ENCODE data around the gene BTBD9. TPM values are rescaled to one million over a fixed set of nuclear protein-coding genes. Genes with fewer than 3 reads are reported as not detected.

The BTBD9 gene
- total RNA-seq, 4 donors from 2014 or later = 9.2 to 16.3 (median 11.6) TPM

- TF ChIP-seq POLR2A (IDR thresholded peaks at IDR 0.05) = no peak
- TF ChIP-seq, protein P1, sequence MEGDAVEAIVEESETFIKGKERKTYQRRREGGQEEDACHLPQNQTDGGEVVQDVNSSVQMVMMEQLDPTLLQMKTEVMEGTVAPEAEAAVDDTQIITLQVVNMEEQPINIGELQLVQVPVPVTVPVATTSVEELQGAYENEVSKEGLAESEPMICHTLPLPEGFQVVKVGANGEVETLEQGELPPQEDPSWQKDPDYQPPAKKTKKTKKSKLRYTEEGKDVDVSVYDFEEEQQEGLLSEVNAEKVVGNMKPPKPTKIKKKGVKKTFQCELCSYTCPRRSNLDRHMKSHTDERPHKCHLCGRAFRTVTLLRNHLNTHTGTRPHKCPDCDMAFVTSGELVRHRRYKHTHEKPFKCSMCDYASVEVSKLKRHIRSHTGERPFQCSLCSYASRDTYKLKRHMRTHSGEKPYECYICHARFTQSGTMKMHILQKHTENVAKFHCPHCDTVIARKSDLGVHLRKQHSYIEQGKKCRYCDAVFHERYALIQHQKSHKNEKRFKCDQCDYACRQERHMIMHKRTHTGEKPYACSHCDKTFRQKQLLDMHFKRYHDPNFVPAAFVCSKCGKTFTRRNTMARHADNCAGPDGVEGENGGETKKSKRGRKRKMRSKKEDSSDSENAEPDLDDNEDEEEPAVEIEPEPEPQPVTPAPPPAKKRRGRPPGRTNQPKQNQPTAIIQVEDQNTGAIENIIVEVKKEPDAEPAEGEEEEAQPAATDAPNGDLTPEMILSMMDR (IDR thresholded peaks at IDR 0.05) = no peak
- no peak for DNase-seq
- 87 to 90% methylated on average over 11 of the region's 11 CpGs for WGBS, 2 donors
- Histone ChIP-seq H3K9me3 (no peaks in the 10 kb centered on the region), H3K36me3 (no peaks in the 10 kb centered on the region), H3K27ac (no peak overlapping the region), H3K27me3 (no peaks in the 10 kb centered on the region), H3K4me1 (peaks cover 5 to 58% (median 18%) of the 10 kb centered on the region in 3 donors), H3K4me3 (no peak overlapping the region)
- intact Hi-C loops (cut with DNase I) = no loop called here
Observed at GRCh38 chr6:38215225-38215624, 424.5 kb downstream of the BTBD9 start.

GRCh38 chr6:38214159-38214558 is 425.6 kb downstream of the BTBD9 start:
- Histone ChIP-seq H3K4me1 (peaks cover 5 to 54% (median 18%) of the 10 kb centered on the region in 3 donors), H3K4me3 (no peak overlapping the region), H3K36me3 (no peaks in the 10 kb centered on the region), H3K9me3 (no peaks in the 10 kb centered on the region), H3K27me3 (no peaks in the 10 kb centered on the region), H3K27ac (no peak overlapping the region)
- TF ChIP-seq POLR2A (IDR thresholded peaks at IDR 0.05) = no peak
- TF ChIP-seq, protein P1 (IDR thresholded peaks at IDR 0.05) = no peak
- no peak for DNase-seq
- intact Hi-C loops (cut with DNase I) = no loop called here
- WGBS, 2 donors = 100% methylated on average over 2 of the region's 2 CpGs

- no peak for TF ChIP-seq POLR2A (IDR thresholded peaks at IDR 0.05)
- TF ChIP-seq, protein P1 (IDR thresholded peaks at IDR 0.05) = no peak
- Histone ChIP-seq H3K27me3 (no peaks in the 10 kb centered on the region), H3K9me3 (no peaks in the 10 kb centered on the region), H3K4me1 (peaks cover 5 to 49% (median 18%) of the 10 kb centered on the region in 3 donors), H3K4me3 (no peak overlapping the region), H3K27ac (peak overlapping the region in 1 of 4 donors; percentile 21), H3K36me3 (no peaks in the 10 kb centered on the region)
- intact Hi-C loops (cut with DNase I) = no loop called here
- no peak for DNase-seq
- WGBS, 2 donors = 74 to 89% methylated on average over 2 of the region's 2 CpGs
Observed at GRCh38 chr6:38213251-38213658, 426.5 kb downstream of the BTBD9 start.

DNA sequence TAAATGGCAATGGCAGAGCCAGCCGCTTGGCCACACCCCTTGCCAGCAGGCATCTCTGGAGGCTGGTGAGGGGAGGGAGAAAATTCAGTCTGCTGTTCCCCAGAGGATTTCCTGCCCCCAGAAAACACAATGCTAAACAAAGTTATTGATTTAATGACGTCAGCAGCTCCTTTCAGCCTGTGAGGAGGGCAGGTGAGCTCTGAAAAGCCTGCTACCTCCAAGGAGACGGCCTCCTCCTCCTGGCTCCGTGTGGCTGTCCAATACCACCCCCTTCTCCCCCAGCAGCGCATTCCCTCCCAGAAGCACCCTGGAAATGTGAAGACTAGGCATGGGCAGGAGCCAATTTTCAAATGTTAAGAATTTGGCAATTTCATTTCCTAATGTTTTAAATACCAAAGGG is 427.1 kb downstream of the BTBD9 start:
- WGBS, 2 donors = 21 to 29% methylated on average over 4 to 5 of the region's 5 CpGs
- intact Hi-C loops (cut with DNase I) = no loop called here
- no peaks in the 10 kb centered on the region for H3K9me3 ChIP-seq
- no peak overlapping the region for H3K4me3 ChIP-seq
- no peaks in the 10 kb centered on the region for H3K36me3 ChIP-seq
- H3K4me1 ChIP-seq = peaks cover 5 to 42% (median 14%) of the 10 kb centered on the region in 3 donors
- H3K27ac ChIP-seq = no peak overlapping the region
- no peak for DNase-seq
- no peaks in the 10 kb centered on the region for H3K27me3 ChIP-seq
- TF ChIP-seq, protein P1 (IDR thresholded peaks at IDR 0.05) = no peak
- no peak for TF ChIP-seq POLR2A (IDR thresholded peaks at IDR 0.05)

DNA sequence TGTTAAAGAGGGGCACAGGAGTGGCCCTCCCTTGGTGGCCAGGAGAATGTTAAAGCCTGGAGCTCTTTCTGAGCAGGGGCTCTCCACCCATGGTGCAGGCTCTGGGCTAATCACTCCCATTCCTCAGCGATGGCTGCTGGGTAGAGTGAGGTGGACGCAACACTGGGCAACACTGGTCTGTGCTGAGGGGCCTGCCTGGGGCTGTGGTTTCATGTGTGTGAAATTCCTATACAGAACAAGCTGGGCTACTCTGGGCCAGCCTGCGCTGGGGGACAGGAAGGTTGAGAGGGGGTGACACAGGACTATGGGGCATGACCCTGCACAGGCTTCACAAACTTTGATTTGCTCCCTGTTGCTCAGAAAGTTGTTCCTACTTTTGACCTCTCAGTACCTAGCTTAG is 427.6 kb downstream of the BTBD9 start:
- Histone ChIP-seq H3K4me3 (no peak overlapping the region), H3K27ac (no peak overlapping the region), H3K27me3 (no peaks in the 10 kb centered on the region), H3K36me3 (no peaks in the 10 kb centered on the region), H3K9me3 (no peaks in the 10 kb centered on the region), H3K4me1 (peaks cover 5 to 42% (median 12%) of the 10 kb centered on the region in 3 donors)
- intact Hi-C loops (cut with DNase I) = no loop called here
- TF ChIP-seq, protein P1 (IDR thresholded peaks at IDR 0.05) = no peak
- no peak for TF ChIP-seq POLR2A (IDR thresholded peaks at IDR 0.05)
- 90 to 100% methylated on average over 3 of the region's 3 CpGs for WGBS, 2 donors
- no peak for DNase-seq
